PFSK-1 (cell line): ENCODE data around the gene MEI4.

ENCODE experiments used
- TF ChIP-seq, protein P1 (sequence below), 2 experiments: IDR thresholded peaks; 2 replicates each; pipeline versions ENCODE4 v1.6.1 to v1.8.0; 2011 to 2012; ENCODE audit warnings: low read depth in 2 of 2, low read length in 2 of 2, control low read depth in 1 of 2, inconsistent platforms in 1 of 2, mild to moderate bottlenecking in 1 of 2, moderate library complexity in 1 of 2; ENCODE audit not compliant: insufficient read depth in 1 of 2

Gene MEI4

DNA sequence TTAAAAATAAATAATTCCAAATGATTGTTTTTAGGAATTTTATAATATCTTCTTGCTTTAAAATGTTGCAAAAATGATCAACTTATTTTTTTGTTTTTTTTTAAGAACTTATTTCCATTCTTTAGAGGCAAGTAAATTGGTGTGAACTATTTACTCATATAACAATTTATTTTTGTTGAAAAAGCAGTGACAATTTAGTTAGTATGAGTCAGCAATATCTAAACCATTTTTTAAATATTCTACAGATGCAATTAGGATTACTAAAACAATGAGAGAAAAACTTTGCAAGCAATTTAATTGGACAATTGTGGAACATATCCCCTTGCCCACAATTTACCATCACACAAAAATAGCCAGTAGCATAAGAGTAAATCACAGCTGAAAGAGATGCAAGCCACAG is 319.5 kb downstream of the MEI4 start:
- TF ChIP-seq, protein P1, sequence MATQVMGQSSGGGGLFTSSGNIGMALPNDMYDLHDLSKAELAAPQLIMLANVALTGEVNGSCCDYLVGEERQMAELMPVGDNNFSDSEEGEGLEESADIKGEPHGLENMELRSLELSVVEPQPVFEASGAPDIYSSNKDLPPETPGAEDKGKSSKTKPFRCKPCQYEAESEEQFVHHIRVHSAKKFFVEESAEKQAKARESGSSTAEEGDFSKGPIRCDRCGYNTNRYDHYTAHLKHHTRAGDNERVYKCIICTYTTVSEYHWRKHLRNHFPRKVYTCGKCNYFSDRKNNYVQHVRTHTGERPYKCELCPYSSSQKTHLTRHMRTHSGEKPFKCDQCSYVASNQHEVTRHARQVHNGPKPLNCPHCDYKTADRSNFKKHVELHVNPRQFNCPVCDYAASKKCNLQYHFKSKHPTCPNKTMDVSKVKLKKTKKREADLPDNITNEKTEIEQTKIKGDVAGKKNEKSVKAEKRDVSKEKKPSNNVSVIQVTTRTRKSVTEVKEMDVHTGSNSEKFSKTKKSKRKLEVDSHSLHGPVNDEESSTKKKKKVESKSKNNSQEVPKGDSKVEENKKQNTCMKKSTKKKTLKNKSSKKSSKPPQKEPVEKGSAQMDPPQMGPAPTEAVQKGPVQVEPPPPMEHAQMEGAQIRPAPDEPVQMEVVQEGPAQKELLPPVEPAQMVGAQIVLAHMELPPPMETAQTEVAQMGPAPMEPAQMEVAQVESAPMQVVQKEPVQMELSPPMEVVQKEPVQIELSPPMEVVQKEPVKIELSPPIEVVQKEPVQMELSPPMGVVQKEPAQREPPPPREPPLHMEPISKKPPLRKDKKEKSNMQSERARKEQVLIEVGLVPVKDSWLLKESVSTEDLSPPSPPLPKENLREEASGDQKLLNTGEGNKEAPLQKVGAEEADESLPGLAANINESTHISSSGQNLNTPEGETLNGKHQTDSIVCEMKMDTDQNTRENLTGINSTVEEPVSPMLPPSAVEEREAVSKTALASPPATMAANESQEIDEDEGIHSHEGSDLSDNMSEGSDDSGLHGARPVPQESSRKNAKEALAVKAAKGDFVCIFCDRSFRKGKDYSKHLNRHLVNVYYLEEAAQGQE (IDR thresholded peaks at IDR 0.05; ENCODE audit: insufficient read depth in 1 of 2, low read depth in 2 of 2, low read length in 2 of 2), result no peak
